NCI-H1436 (cell line): ENCODE measurements around the gene MTARC1.
A peak's percentile ranks its signal among the peaks of the same experiment; 100 is the strongest.

ENCODE experiments used
- DNase-seq: peaks from one replicate; lab custom pipeline; 2025; lab: John Stamatoyannopoulos, UW

MTARC1 gene

DNA sequence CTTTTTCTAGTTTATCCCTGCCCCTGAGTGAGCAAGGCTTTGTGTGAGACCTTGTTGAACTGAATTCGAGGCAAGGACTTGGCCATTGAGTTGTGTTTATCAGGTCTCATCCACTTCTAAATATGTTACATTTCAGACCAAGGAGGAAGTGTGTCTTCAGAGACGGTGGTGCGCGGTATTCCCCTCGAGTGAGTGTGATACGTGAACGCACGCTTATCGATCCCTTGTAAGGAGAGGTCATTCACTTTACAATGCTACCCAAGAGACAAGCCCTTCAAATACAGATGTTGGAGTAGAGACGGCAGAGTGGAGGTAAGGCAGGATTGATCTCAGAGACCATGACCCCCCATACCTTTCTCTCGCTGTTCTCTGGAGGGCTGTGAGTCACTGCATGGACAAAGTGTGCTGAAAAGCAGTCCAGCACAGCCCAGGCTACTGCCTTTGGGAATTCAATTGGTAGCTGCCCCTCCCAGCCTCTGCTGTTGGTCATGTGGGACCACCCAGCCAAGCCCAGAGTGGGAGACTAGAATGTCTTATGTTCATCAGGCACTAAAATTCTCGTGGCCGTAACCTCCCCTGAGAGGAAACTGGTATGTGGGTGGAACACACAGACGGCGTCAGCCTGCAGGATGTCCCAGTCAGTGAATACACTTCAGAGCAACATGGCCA lies 16.3 kb upstream of the MTARC1 start:
- DNase-seq = no peak

DNA sequence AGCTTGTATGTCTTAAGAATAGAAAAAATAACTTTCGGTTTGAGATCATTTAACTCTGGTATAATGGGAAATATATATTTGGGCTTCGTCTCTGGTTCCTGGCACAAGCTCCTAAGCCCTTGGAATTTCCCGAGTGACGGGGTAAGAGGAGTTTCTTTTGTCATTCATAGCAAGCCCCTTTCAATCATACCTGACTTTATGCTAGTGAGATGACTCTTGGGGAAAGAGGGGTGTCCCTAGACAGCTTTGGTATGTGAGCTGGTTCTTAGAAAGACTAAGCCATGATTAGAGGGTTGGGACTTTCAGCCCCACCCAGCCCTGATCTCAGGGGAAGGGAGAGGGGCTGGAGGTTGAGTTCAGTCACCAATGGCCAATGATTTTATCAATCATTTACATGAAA lies 13.9 kb upstream of the MTARC1 start:
- no peak for DNase-seq

DNA sequence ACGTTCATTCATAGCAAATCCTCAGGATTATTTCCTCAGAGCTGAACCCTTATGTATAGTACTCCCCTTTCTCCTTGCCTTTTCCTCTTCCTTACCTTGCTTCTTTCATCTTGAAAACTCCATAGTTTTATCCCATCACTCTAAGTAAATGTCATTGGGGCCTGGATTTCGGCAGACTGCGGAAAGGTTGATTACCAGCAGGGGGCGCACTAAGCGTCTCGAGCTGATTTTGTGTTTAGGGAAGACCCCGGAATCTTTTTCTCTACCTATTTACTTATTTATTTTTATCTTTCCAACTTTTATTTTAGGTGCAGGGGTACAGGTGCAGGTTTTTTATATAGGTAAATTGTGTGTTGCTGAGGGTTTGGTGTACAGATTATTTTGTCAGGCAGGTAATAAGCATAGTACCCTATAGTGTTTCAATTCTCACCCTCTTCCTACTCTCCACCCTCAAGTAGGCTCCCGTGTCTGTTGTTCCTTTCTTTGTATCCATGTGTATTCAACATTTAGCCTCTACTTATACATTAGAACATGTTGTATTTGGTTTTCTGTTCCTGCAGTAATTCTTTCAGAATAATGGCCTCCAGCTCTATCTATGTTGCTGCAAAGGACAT lies 11.4 kb upstream of the MTARC1 start:
- peak; percentile 34 for DNase-seq

DNA sequence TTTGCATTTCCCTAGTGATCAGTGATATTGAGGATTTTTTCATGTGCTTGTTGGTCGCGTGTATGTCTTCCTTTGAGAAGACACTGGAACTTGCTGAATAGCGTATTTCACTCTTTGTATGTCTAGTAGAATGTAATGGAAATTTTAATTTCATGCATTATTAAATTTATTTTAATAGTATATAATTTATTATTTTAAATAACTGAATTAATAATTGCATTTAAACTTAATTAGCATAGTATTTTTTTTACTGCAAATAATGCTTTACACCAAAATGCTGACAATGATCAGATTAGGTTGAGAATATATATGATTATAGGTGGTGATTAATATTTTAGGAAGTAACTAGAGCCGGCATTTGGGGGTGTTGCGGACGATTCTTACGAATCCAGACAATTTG lies 10.5 kb upstream of the MTARC1 start:
- no peak for DNase-seq

DNA sequence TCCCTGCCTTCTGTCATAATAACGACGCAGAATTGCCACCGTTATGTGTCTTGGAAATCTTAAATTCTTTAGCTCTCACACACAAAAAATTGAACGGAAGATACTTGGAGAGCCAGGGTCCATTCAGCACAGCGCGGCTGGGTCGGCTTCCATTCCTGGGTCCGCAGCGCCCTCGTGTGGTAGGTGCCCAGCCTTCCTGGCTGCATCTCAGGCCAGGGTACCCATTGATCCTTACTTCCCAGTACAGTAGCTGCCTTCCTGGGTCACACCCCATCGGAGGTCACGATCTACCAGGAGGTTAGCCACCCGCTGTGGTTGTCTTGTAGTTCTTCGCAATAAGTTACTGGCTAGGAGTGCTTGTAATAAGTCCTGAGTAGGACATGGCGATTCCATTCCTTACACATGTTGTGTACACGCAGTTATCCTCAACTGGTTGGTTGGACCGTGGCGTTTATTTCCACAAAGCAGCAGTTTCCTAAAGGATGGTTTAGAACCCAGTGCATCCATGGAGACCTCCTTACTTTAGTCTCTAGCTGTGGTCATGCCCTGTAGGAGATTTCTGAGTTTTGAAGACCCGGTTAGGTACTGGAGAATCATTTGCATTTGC lies 9.9 kb upstream of the MTARC1 start:
- peak; percentile 84 for DNase-seq

DNA sequence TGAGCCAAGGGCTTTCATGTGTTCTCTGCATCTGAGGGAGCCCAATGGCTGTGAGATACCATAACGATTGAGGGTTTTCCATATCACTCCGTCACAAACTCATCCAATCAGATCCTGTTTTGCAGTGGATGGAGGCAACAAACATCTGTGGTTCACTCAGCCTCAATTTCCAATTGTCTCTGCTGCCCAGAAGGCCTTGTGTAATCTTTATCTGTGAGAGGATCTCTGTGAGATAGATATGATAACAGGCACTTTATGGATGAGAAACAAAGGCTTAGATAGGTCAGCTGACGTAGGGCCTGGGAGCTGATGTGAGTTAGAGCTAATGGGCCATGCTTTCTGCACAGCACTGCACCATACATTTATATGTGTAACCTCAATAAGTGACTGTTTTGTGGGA lies 3.3 kb upstream of the MTARC1 start:
- DNase-seq = no peak

DNA sequence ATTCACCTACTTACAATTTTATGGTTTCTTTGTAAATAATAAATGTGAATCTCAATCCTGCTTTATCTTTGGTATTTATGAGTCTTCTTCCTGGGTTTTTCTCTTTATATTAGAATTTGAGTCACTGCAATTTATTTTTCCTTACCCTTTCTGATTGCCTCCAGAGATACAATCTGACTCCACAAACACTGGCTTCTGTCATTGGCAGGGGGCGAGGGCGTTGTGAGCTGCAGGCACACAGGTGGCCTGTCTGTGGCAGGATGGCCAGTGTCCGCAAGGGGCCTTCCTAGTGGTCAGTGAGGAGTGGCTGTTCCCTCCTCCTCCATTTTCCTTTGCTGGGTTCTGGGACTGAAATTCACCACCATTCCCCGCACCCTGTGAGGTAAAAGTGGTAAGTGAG lies 2.0 kb upstream of the MTARC1 start:
- no peak for DNase-seq

DNA sequence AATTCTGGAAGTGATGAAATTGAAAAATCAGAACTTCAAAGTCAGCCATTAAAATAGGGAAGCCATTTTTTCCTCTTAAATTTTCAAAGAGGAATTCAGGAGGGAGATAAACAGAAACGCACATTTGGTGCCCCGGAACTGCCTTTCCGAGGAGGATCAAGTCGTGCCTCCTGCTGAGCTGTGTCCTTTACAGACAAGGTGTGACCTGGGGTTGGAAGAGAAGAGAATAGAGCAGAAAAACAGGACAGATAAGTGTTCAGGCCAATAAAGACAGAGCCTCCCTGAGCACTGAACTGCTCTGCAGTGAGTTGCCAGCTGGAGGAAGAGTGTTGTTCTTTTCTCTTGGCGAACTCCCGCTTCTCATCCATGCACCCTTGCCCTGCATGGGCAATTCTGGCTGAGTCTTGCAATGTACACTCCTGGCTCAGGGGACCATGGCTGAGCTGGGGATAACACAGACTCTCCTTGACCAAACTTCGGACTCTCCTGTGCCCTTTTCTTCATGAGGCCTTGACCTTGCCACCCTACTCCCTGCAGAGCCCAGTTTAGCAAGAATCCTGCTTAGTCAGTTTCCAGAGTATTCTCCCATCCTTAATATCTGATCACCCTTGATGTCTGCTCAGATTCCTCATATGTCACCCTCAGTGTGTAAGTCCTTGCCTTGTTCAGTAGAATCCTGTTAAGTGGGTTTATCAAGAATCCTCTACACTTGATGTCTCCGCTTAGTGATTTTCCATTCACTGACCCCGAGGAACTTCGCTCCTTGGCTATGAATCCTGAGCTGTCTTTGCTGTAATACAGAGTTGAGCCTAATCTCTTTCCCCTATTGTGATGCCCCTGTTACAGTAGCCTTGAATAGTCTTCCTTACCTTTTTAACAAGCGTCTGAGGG lies 1.3 kb upstream of the MTARC1 start:
- DNase-seq = no peak

DNA sequence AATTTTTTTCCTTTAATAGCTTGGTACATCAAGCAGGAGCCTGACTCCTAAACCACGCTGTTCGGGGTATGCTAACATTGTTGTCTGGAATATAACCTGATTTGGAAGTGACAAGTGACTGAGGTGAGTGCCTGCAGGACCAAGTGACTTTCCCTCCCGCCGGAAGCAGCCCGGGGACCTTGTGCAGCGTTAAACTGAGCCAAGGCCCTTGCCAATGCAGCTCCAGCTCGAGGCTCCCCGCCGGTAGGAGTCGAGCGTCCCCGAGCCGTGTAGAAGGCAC lies 716 bp upstream of the MTARC1 start:
- DNase-seq = no peak

DNA sequence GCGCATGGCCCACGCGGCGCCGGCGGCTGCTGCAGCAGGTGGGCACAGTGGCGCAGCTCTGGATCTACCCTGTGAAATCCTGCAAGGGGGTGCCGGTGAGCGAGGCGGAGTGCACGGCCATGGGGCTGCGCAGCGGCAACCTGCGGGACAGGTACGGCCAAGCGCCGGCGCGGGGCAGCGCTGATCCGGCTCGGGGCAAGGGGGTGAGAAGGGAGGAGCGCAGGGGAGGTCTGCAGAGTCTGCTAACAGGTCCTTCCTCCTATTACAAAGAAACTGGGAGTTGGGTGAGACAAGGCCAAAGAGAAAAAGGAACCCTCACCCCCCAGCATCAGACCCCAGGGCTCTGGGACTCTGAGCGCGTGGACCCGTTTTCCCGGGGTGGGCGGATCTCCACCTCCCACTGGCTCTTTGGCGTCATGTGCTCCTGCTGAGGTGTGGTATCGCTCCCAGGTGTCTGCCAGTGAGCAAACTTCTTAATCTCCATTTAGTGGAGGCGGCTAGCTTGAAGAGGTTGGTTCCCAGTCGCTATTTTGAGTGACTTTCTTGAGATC lies 431 bp downstream of the MTARC1 start:
- DNase-seq = peak; percentile 80

DNA sequence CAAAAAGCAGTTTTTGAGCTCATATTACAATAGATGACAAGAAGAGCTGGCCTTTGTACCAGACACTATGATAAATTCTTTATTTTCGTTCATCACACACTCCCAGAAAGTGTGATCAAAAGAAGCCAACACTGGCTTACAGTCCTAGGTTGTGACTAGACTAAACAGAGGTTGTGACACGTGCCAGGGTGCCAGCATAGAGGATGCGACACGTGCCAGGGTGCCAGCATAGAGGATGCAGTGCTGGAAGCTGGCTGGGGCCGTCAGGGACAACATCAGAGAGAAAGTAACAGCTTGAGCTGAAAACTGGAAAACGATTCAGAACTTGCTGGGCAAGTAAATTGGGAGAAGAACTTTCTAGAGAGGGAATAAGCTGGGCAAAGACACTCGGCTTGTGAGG lies 2.2 kb downstream of the MTARC1 start:
- no peak for DNase-seq

DNA sequence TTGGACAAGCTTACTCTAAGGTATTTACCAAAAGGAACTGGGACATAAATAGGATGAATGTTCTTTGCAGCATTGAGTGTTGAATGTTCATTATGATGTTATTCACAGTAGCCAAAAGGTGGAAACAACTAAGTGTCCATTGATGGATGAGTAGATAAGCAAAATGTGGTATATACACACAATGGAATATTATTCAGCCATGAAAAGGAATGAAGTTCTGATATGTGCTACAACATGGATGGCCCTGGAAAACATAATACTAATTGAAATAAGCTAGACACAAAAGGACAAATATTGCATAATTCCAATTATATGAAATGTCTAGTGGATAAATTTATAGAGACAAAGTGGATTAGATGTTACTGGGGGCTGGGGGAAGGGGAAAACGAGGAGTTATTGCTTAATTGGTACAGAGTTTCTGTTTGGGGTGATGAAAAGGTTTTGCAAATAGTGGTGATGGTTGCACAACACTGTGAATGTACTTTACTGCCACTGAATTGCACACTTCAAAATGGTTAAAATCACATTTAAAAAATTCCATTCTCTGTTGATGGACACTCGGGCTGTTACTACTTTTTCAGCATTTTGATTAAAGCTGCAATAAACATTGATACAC lies 2.9 kb downstream of the MTARC1 start:
- no peak for DNase-seq

DNA sequence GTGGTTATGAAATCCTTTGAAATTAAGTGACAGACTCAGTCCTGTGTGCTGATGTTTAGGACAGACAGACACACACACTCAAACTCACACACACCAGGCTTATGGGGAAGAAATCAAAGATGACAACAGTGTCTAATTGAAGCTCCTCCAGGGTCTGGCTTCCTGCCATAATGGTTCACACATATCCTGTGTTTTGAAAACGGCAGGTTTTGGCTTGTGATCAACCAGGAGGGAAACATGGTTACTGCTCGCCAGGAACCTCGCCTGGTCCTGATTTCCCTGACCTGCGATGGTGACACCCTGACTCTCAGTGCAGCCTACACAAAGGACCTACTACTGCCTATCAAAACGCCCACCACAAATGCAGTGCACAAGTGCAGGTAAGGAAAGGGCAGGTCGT lies 4.6 kb downstream of the MTARC1 start:
- peak; percentile 48 for DNase-seq

DNA sequence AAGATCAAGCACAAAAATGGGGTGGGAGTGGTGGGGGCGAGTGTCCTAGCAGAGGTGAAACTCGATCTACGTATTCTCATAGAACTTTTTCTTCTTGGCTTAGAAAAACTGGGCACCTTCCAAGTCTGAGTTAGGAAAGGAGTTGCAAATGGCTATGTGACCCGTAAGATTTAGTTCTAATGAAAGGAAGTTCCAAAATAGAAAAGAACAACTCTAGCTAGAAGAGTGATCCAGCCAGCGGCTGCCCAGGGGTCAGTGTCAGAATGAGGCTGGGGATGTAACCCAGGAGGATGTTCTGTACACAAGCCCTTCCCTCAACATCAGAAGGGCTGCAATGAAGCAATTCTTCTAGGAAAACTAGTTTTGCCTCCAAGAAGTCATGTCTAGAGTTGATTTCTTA lies 5.2 kb downstream of the MTARC1 start:
- DNase-seq = no peak

DNA sequence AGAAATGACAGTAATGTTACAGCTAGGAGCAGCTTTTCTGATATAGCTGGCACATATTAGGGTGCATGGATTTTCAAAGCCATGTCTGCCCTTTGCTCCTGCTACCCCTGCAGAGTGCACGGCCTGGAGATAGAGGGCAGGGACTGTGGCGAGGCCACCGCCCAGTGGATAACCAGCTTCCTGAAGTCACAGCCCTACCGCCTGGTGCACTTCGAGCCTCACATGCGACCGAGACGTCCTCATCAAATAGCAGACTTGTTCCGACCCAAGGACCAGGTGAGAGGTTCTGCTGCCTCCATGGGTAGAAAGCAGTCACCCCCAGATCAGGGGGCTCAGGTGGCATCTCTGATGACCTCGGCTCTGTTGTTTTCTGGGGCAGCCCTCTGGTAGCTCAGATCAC lies 9.8 kb downstream of the MTARC1 start:
- DNase-seq = no peak

DNA sequence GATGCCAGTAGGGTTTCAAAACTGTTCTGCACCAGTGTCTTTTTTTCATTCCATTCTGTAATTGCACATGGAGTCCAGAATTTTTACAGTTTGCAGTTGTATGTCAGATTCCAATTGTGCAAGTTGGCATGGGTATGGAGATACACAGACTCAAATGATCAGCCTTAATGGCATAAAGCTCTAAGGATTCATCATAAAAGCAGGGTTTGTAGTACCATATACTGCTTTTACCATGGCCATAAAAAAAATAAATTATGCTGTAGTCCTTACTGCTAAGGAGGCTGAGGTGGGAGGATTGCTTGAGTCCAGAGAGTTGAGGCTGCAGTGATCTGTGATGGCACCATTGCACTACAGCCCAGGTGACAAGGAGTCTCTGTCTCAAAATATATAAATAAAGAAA lies 10.3 kb downstream of the MTARC1 start:
- no peak for DNase-seq

DNA sequence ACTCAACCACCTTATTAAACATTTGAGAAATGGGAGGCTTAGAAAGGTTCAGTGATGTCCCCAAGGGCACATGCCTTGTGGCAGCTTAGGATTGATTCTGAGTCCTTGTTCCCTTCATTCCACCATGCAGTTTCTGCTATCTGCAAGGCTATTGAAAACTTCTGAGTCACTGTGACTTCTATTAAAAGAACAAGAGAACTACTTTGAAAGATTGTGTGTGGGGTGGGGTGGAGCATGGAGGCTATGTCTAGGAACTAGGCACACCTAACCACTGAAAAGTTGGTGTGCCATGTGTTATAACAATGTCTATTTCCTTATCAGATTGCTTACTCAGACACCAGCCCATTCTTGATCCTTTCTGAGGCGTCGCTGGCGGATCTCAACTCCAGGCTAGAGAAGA lies 10.8 kb downstream of the MTARC1 start:
- DNase-seq = no peak

DNA sequence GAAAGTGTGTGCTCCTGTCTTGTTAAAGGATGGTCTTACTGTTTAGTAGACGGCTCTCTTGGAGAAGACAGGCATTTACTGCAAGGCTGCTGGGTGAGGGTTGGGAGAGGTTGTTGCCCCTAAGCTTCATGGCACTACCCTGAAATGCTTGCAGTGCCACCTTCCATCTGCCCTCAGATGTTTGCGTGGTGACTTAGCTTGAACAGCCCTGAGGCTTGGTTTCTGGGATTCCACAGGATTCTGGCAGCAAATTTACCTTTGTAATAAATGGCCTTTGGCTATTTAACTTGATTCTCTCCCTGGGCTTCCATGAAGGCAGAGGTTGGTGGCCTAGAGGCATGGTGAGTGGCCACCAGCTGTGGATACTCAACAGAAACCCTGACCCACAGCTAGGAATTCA lies 11.6 kb downstream of the MTARC1 start:
- DNase-seq = no peak

DNA sequence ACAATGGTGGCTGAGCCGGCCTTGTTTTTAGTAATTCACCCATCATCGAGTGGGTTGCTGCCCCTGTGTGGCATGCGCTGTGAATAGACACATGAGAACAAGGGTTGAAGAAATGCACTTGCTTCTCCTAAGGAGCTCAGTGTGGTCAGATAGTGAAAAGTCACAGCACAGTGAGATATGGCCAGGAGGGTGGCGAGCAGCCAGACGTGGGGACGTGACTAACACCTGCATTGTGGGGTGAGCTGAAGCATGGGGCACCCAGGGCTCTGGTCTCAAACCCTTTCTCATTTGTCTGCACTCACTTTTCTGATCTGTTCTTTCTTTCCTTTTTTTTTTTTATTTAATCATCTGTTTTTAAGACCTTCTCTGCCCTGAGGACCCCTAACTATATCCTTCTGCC lies 13.5 kb downstream of the MTARC1 start:
- no peak for DNase-seq

DNA sequence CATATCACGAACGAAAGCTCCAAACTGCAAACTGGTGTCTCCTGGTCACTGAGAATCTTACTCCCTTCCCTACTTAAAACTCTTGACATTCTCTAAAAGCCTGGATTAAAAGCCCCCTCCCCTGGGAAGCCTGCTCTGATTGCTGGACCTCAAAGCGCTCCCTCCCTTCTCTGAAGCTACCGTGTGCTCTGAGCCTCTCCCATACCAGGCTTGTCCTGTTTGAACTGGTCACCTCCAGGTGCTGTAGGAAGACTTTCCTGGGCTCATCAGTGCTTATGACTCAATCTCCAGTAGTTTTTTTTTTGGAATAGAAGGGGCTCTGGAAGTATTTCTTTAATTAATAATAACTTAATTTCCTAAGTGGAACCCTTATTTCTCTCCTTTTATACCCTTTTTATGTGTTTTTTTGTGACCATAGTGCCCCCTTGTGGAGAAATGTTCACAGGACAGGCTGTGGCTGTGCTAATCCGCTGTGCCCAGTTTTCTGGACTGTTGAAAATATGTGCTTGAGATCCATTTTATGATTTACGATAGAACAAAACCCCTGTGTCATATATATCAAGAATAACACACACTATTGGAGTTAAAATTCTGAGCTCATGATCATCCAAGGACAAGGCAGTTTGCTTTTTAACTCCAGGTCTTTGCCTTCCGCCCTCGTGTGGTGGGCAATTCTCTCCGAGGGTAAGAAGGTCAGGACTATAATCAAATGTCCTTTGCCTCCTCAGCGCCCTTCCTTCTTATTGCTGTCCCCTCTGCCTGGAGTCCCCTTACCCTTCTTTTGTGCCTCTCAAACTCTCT lies 16.9 kb downstream of the MTARC1 start:
- DNase-seq = peak; percentile 14

DNA sequence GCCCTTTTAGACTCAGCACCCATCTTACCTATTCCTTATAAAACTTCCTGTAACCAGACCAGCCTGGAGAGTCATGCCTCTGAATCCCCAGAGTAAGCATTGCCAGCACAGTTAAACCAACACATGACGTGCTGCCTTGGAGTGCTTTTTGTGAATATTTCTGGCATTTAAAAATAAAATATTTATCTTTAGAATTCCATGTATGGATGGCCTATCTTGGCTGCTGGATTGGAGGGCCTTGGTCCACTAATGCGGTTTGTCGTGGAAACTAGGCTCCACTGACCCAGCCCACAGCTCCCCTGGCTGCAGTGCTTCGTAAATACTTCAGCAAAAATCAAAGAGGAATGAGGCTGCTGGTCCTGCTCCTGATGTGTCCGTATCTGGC lies 17.5 kb downstream of the MTARC1 start:
- no peak for DNase-seq

DNA sequence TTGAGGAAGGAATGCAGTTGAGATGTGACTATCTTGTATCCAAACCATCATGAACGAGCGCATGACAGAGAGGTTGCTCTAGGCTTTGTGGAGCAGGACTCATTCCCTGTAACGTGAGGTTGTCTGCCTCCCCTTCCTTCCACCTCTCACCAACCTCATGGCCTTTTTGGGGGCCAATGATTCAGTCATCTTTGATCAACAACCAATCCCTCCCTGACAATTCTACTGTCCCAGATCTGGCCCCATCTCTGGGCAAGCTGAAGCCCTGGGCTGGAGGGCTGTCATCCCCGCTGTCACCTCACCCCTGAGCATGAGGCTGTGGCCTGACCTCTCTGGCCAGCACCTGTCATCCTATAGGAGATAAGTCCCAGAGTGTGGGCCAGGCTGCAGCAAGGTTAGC lies 19.7 kb downstream of the MTARC1 start:
- no peak for DNase-seq
